Endodermal cell (in vitro differentiated cells): ENCODE results near the gene RAB17. TPM values are rescaled to one million over a fixed set of nuclear protein-coding genes. Genes with fewer than 3 reads are reported as not detected.

Source experiments
- DNase-seq: peaks from one replicate; pipeline ENCODE4 v3.0.0-alpha.2; 2017
- H3K27ac ChIP-seq: 2 replicates; pipeline ENCODE4 v1.5.1; 2013; ENCODE audit warnings: mild to moderate bottlenecking, low read depth, low read length, moderate library complexity
- H3K27me3 ChIP-seq: 2 replicates; pipeline ENCODE4 v1.6.1; 2013; ENCODE audit warnings: mild to moderate bottlenecking, low read length, moderate library complexity; ENCODE audit not compliant: insufficient read depth, control insufficient read depth, poor library complexity, severe bottlenecking
- H3K36me3 ChIP-seq: 2 replicates; pipeline ENCODE4 v1.7.0; 2013; ENCODE audit warnings: mild to moderate bottlenecking, low read length, moderate library complexity; ENCODE audit not compliant: control insufficient read depth, insufficient read depth
- H3K4me1 ChIP-seq: one replicate; pipeline ENCODE4 v1.7.0; 2013; ENCODE audit warnings: low read length; ENCODE audit not compliant: control insufficient read depth, insufficient read depth
- H3K4me3 ChIP-seq: 2 replicates; pipeline ENCODE4 v1.5.1; 2013; ENCODE audit warnings: mild to moderate bottlenecking, low read length, moderate library complexity
- H3K9ac ChIP-seq: 2 replicates; pipeline ENCODE4 v1.6.1; 2013; ENCODE audit warnings: mild to moderate bottlenecking, low read length, moderate library complexity; ENCODE audit not compliant: poor library complexity, severe bottlenecking; ENCODE audit errors: extremely low read depth
- H3K9me3 ChIP-seq: 2 replicates; pipeline ENCODE4 v1.6.1; 2013; ENCODE audit warnings: mild to moderate bottlenecking, low read length, moderate library complexity; ENCODE audit not compliant: control insufficient read depth
- H3K27ac Mint-ChIP-seq: 2 replicates; pipeline ENCODE4 v1.8.0; 2020; ENCODE audit warnings: mixed read lengths
- H3K27me3 Mint-ChIP-seq: 2 replicates; pipeline ENCODE4 v1.8.0; 2021; ENCODE audit warnings: mild to moderate bottlenecking, mixed read lengths; ENCODE audit not compliant: insufficient read depth
- H3K36me3 Mint-ChIP-seq: 2 replicates; pipeline ENCODE4 v1.8.0; 2020; ENCODE audit warnings: low read depth, mixed read lengths
- H3K4me1 Mint-ChIP-seq: 2 replicates; pipeline ENCODE4 v1.8.0; 2020; ENCODE audit warnings: mixed read lengths
- H3K4me3 Mint-ChIP-seq: 2 replicates; pipeline ENCODE4 v1.8.0; 2020; ENCODE audit warnings: mild to moderate bottlenecking, moderate library complexity, mixed read lengths
- H3K9me3 Mint-ChIP-seq: 2 replicates; pipeline ENCODE4 v1.8.0; 2020; ENCODE audit warnings: mild to moderate bottlenecking, mixed read lengths
- WGBS, 2 experiments: methylation state at CpG; one replicate each; pipeline versions ENCODE4 v1.1.5 to v1.1.7; 2013; ENCODE audit warnings: missing lambda C conversion rate in 2 of 2, mixed read lengths in 1 of 2; ENCODE audit not compliant: insufficient coverage in 1 of 2, insufficient read length in 1 of 2; 5-methylcytosine and 5-hydroxymethylcytosine counted together
- long read RNA-seq, 4 experiments: library from polyadenylated mRNA in 2 of 4; library from RNA in 1 of 4; library from capped mRNA in 1 of 4; stranded (forward) in 3 of 4; unstranded in 1 of 4; transcript quantifications; one replicate each; pipeline ENCODE4 v2.0.0, GENCODE V29; 2020 to 2021; ENCODE audit warnings: inconsistent platforms in 1 of 4
- polyA plus RNA-seq, 2 experiments: library from polyadenylated mRNA; stranded (reverse); fragments of 50-300 nt; gene quantifications; one replicate each; pipeline ENCODE4 v1.2.3, GENCODE V29; 2013
- total RNA-seq, 2 donors: library from RNA; stranded (reverse); fragmentation: NEBNext Ultra II Directional in 1 of 2; extraction: Animal tissue kit (Norgen Biotek cat#: 25700) in 1 of 2; gene quantifications; 2 replicates in 1 of 2; 3 replicates in 1 of 2; pipeline ENCODE4 v1.2.1, GENCODE V29; 2021
- TF ChIP-seq, protein P1 (sequence below): fragments of 200-600 bp; sonication (generic); conservative IDR thresholded peaks from 2 replicates; pipeline ENCODE4 v1.5.0; 2021; ENCODE audit warnings: antibody characterized with exemption, mild to moderate bottlenecking

The RAB17 gene, protein sequence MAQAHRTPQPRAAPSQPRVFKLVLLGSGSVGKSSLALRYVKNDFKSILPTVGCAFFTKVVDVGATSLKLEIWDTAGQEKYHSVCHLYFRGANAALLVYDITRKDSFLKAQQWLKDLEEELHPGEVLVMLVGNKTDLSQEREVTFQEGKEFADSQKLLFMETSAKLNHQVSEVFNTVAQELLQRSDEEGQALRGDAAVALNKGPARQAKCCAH
- 100 to 1,000 TPM; 235 to 369 TPM for total RNA-seq
- 37.5 TPM for polyA plus RNA-seq (2013, experiment 1 of 2)
- polyA plus RNA-seq (2013, experiment 2 of 2) = 35.9 TPM
- long read RNA-seq, experiment 1, transcript RAB17-210 (3 exons, 3,211 nt) = minor isoform, 8 of 131 reads
- long read RNA-seq, experiment 1, transcript RAB17-209 (2 exons, 937 nt) = minor isoform, 16 of 131 reads
- long read RNA-seq, experiment 1, transcript RAB17-201 (6 exons, 1,966 nt) = major isoform, 30 of 131 reads
- long read RNA-seq, experiment 1, transcript RAB17-202 (5 exons, 1,792 nt) = minor isoform, 13 of 131 reads
- long read RNA-seq, experiment 1, partial matches to known transcripts = 8 of 131 reads
- long read RNA-seq, experiment 1, other reads (novel, unspliced or antisense) = 52 of 131 reads
- long read RNA-seq, experiment 2, transcript RAB17-202 (5 exons, 1,792 nt) = minor isoform, 63 of 725 reads
- long read RNA-seq, experiment 2, transcript RAB17-209 (2 exons, 937 nt) = minor isoform, 74 of 725 reads
- long read RNA-seq, experiment 2, transcript RAB17-201 (6 exons, 1,966 nt) = major isoform, 276 of 725 reads
- long read RNA-seq, experiment 2, transcript RAB17-210 (3 exons, 3,211 nt) = minor isoform, 15 of 725 reads
- long read RNA-seq, experiment 2, partial matches to known transcripts = 32 of 725 reads
- long read RNA-seq, experiment 2, other reads (novel, unspliced or antisense) = 251 of 725 reads
- long read RNA-seq, experiment 3, transcript RAB17-209 (2 exons, 937 nt) = minor isoform, 14 of 1,257 reads
- long read RNA-seq, experiment 3, transcript RAB17-201 (6 exons, 1,966 nt) = major isoform, 821 of 1,257 reads
- long read RNA-seq, experiment 3, transcript RAB17-202 (5 exons, 1,792 nt) = minor isoform, 34 of 1,257 reads
- long read RNA-seq, experiment 3, transcript RAB17-206 (6 exons, 1,511 nt) = minor isoform, 46 of 1,257 reads
- long read RNA-seq, experiment 3, partial matches to known transcripts = 16 of 1,257 reads
- long read RNA-seq, experiment 3, other reads (novel, unspliced or antisense) = 318 of 1,257 reads
- long read RNA-seq, experiment 4, transcript RAB17-206 (6 exons, 1,511 nt) = minor isoform, 62 of 1,116 reads
- long read RNA-seq, experiment 4, transcript RAB17-204 (5 exons, 1,077 nt) = minor isoform, 11 of 1,116 reads
- long read RNA-seq, experiment 4, transcript RAB17-201 (6 exons, 1,966 nt) = major isoform, 590 of 1,116 reads
- long read RNA-seq, experiment 4, transcript RAB17-202 (5 exons, 1,792 nt) = minor isoform, 150 of 1,116 reads
- long read RNA-seq, experiment 4, partial matches to known transcripts = 11 of 1,116 reads
- long read RNA-seq, experiment 4, other reads (novel, unspliced or antisense) = 276 of 1,116 reads

DNA sequence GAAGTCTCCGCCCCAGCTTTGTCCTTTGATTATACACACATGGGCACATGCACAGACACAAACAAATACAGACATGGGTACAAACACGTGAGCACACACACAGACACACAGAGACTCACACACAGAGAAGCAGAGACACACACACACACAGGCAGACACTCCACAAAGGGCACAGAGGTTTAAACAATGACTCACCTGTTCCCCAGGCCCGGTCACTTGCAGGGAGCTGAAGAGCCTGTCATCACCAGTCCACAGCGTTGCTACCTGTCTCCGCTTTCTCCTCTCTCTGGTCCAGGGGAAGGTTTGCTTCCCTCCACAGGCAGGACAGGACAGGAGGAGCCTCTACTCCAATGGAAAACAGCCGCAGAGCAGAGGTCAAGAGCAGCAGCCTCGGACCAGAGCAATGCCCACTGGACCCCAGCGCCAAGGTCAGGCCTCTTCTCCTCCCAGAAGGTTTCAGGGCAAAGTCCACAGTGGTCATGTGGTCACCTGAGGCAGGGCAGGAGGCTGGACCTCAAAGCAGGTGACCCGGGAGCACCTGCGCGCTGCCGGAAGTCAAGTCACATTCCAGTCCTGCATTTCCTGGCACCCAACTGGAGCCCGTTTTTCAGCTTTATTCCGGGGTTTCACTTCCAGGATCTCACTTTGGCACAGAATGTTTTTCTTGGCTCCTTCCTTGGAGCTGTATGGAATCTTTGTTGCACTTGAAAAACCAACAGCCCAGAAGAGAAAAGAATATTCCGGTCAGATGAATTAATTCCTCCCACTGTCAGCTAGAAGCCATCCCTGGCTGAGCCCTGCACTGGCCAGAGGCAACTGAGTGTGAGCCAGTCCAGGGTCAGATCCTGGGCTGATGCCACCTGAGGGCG, at the start of gene RAB17:
TSS of gene RAB17 (minus strand) at position 463 of the 869 bp plus-strand sequence. CDS start 4,580 bp downstream, outside the sequence.
- H3K27me3 ChIP-seq = no peaks in the 10 kb centered on the region
- peaks cover 14% of the 10 kb centered on the region for H3K9me3 ChIP-seq
- peak within 1 kb of the TSS; percentile 85 for H3K4me3 ChIP-seq
- peak; percentile 88 for DNase-seq
- H3K9ac ChIP-seq = peak within 1 kb of the TSS; percentile 83
- H3K9me3 Mint-ChIP-seq = peaks cover 5% of the 10 kb centered on the region
- TF ChIP-seq, protein P1, sequence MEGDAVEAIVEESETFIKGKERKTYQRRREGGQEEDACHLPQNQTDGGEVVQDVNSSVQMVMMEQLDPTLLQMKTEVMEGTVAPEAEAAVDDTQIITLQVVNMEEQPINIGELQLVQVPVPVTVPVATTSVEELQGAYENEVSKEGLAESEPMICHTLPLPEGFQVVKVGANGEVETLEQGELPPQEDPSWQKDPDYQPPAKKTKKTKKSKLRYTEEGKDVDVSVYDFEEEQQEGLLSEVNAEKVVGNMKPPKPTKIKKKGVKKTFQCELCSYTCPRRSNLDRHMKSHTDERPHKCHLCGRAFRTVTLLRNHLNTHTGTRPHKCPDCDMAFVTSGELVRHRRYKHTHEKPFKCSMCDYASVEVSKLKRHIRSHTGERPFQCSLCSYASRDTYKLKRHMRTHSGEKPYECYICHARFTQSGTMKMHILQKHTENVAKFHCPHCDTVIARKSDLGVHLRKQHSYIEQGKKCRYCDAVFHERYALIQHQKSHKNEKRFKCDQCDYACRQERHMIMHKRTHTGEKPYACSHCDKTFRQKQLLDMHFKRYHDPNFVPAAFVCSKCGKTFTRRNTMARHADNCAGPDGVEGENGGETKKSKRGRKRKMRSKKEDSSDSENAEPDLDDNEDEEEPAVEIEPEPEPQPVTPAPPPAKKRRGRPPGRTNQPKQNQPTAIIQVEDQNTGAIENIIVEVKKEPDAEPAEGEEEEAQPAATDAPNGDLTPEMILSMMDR = no peak
- peaks cover 68% of the 10 kb centered on the region for H3K4me1 Mint-ChIP-seq
- no peak within 1 kb of the TSS for H3K27ac ChIP-seq
- peak within 1 kb of the TSS; percentile 81 for H3K4me3 Mint-ChIP-seq
- peaks cover 35% of the 10 kb centered on the region for H3K4me1 ChIP-seq
- peaks cover 36% of the 10 kb centered on the region for H3K36me3 Mint-ChIP-seq
- WGBS, 2 experiments = 75 to 77% methylated on average over 13 to 16 of the region's 16 CpGs
- no peaks in the 10 kb centered on the region for H3K27me3 Mint-ChIP-seq
- peaks cover 57% of the 10 kb centered on the region for H3K36me3 ChIP-seq
- H3K27ac Mint-ChIP-seq = peak within 1 kb of the TSS; percentile 89

DNA sequence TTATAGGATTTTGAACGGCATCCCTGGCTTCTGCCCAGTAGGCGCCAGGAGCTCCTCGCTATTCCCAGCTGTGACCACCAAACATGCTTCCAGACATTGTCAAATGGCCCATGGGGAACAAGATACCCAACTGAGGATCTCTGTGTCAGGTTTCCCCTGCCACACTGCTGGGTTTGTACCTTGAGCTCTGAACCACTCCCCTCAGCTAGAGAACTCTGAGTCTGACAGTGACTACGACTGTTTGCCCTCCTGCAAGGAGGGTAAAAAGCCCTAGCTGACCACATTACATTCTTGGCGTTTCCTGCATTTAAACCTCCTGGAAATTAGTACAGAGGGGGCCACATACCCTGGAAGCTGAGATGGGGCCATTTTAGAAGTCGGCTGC, 49.3 kb upstream of the RAB17 start:
- H3K36me3 ChIP-seq = peaks cover 95% of the 10 kb centered on the region
- H3K27ac ChIP-seq = no peak overlapping the region
- Mint-ChIP-seq H3K9me3 (peaks cover 33% of the 10 kb centered on the region), H3K27me3 (no peaks in the 10 kb centered on the region), H3K36me3 (peaks cover 72% of the 10 kb centered on the region), H3K4me1 (peaks cover 3% of the 10 kb centered on the region), H3K27ac (no peak overlapping the region), H3K4me3 (no peak overlapping the region)
- no peak overlapping the region for H3K9ac ChIP-seq
- no peak overlapping the region for H3K4me3 ChIP-seq
- TF ChIP-seq, protein P1 = no peak
- 93 to 94% methylated on average over 6 of the region's 6 CpGs for WGBS, 2 experiments
- no peak for DNase-seq
- no peaks in the 10 kb centered on the region for H3K27me3 ChIP-seq
- peaks cover 31% of the 10 kb centered on the region for H3K9me3 ChIP-seq
- H3K4me1 ChIP-seq = no peaks in the 10 kb centered on the region
